Measurements from ENCODE around the gene MEF2D. TPM values are rescaled to one million over a fixed set of nuclear protein-coding genes. Genes with fewer than 3 reads are reported as not detected.

Gene MEF2D
- total and polyA plus RNA-seq, 2 donors (not counting 1 experiment from before 2014, with no cell fraction given): 65.6 to 128 TPM

DNA sequence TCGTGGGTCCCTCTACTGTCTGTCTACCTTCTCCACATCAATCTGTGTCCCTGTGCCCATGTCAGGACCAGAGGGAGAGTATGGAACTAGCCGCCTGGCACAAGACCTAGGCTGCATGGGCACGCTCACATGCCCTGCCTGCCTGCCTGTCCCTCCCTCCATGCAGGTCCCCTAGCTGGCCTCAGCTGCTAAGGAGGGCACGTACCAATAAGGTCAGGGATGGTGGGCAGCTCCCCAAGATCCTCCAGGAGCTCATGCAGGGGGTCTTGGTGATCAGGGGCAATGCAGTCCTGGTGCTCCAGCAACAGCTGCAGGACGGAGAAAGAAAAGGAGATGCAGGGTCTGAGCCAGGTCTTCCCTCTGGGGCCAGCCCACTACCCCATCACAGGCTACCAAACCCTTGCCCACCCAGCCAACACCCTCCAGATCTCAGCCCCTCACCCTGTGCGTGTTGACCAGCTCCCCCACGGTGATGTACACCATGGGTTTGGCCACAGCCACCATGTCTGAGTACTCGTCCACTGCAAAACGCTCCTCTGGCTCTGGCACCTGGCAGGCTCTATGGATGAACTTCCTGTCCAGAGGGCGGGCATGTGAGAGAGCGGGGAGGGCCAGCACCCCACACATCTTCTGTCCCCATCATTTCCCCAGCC is 33.1 kb upstream of the MEF2D start:
- Mint-ChIP-seq H3K27me3 (no peaks in the 10 kb centered on the region), H3K27ac (no peak overlapping the region), H3K4me1 (no peaks in the 10 kb centered on the region), H3K4me3 (no peak overlapping the region), H3K9me3 (ENCODE audit: insufficient read depth) (no peaks in the 10 kb centered on the region)
- Histone ChIP-seq H2AFZ (ENCODE audit: insufficient read depth, low read depth, low read length, poor library complexity, severe bottlenecking) (no peak overlapping the region), H3K36me3 (replicated peaks in 1 of 2; ENCODE audit: control extremely low read depth in 1 of 2, control insufficient read depth in 1 of 2, extremely low read depth in 1 of 2, insufficient read depth in 2 of 2, low read length in 1 of 2) (no peaks in the 10 kb centered on the region), H3K9ac (ENCODE audit: low read length) (no peak overlapping the region), H3K4me2 (replicated peaks; ENCODE audit: low read depth, low read length, poor library complexity, severe bottlenecking) (no peak overlapping the region), H4K20me1 (ENCODE audit: control insufficient read depth, insufficient read depth, low read length, poor library complexity, severe bottlenecking) (no peaks in the 10 kb centered on the region), H3K4me1 (ENCODE audit: control insufficient read depth in 2 of 2, insufficient read depth in 2 of 2, low read length in 2 of 2) (no peaks in the 10 kb centered on the region), H3K27ac (ENCODE audit: low read length in 2 of 2) (no peak overlapping the region), H3K79me2 (ENCODE audit: control insufficient read depth, insufficient read depth, low read length) (no peaks in the 10 kb centered on the region), H3K4me3 (ENCODE audit: control extremely low read depth in 1 of 5, extremely low read depth in 1 of 5, insufficient read depth in 1 of 5, low read depth in 2 of 5, low read length in 4 of 5) (no peak overlapping the region), H3K9me3 (ENCODE audit: control extremely low read depth in 1 of 3, control insufficient read depth in 2 of 3, insufficient read depth in 1 of 3, low read length in 2 of 3) (no peaks in the 10 kb centered on the region), H3K27me3 (replicated peaks in 1 of 4; ENCODE audit: control extremely low read depth in 1 of 4, control insufficient read depth in 3 of 4, insufficient read depth in 4 of 4, low read length in 3 of 4) (no peaks in the 10 kb centered on the region)
- 97% methylated on average over 11 of the region's 11 CpGs for WGBS (ENCODE audit: insufficient coverage)
- DNase-seq (no peak), ATAC-seq (ENCODE audit: low read depth) (no peak)
- TF ChIP-seq, protein P1, sequence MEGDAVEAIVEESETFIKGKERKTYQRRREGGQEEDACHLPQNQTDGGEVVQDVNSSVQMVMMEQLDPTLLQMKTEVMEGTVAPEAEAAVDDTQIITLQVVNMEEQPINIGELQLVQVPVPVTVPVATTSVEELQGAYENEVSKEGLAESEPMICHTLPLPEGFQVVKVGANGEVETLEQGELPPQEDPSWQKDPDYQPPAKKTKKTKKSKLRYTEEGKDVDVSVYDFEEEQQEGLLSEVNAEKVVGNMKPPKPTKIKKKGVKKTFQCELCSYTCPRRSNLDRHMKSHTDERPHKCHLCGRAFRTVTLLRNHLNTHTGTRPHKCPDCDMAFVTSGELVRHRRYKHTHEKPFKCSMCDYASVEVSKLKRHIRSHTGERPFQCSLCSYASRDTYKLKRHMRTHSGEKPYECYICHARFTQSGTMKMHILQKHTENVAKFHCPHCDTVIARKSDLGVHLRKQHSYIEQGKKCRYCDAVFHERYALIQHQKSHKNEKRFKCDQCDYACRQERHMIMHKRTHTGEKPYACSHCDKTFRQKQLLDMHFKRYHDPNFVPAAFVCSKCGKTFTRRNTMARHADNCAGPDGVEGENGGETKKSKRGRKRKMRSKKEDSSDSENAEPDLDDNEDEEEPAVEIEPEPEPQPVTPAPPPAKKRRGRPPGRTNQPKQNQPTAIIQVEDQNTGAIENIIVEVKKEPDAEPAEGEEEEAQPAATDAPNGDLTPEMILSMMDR (IDR thresholded peaks at IDR 0.05): no peak
- no peak for TF ChIP-seq EZH2 (IDR thresholded peaks at IDR 0.05; ENCODE audit: borderline replicate concordance, insufficient read depth, low read depth, low read length, poor library complexity, severe bottlenecking)
- ChIA-PET CTCF (interaction anchor here (0.9 kb wide), 1 partner anchor 9 kb away, joined by 3 read pairs; no protein-coding TSS in a partner anchor), POLR2A (interaction anchor here (0.5 kb wide), 1 partner anchor 9 kb away, joined by 3 read pairs; no protein-coding TSS in a partner anchor)
- intact Hi-C loops (cut with micrococcal nuclease): no loop called here

DNA sequence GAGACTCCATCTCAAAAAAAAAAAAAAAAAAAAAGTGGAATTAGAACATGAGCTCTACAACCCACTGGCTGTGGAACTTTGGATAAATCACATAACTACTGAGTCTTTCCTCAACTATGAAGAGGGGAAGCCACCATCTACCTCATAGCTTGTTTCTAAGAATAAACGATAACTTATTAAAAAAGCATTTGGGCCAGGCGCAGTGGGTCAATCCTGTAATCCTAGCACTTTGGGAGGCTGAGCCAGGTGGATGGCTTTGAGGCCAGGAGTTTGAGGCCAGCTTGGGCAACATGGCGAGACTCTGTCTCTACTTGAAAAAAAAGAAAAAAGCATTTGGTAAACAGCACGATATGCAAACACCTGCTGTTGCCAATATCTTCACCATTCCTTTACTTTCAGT is 31.8 kb upstream of the MEF2D start:
- Histone ChIP-seq H4K20me1 (ENCODE audit: control insufficient read depth, insufficient read depth, low read length, poor library complexity, severe bottlenecking) (no peaks in the 10 kb centered on the region), H3K4me3 (ENCODE audit: control extremely low read depth in 1 of 5, extremely low read depth in 1 of 5, insufficient read depth in 1 of 5, low read depth in 2 of 5, low read length in 4 of 5) (no peak overlapping the region), H3K36me3 (replicated peaks in 1 of 2; ENCODE audit: control extremely low read depth in 1 of 2, control insufficient read depth in 1 of 2, extremely low read depth in 1 of 2, insufficient read depth in 2 of 2, low read length in 1 of 2) (no peaks in the 10 kb centered on the region), H3K4me2 (replicated peaks; ENCODE audit: low read depth, low read length, poor library complexity, severe bottlenecking) (no peak overlapping the region), H3K9me3 (ENCODE audit: control extremely low read depth in 1 of 3, control insufficient read depth in 2 of 3, insufficient read depth in 1 of 3, low read length in 2 of 3) (no peaks in the 10 kb centered on the region), H2AFZ (ENCODE audit: insufficient read depth, low read depth, low read length, poor library complexity, severe bottlenecking) (no peak overlapping the region), H3K27me3 (replicated peaks in 1 of 4; ENCODE audit: control extremely low read depth in 1 of 4, control insufficient read depth in 3 of 4, insufficient read depth in 4 of 4, low read length in 3 of 4) (no peaks in the 10 kb centered on the region), H3K27ac (ENCODE audit: low read length in 2 of 2) (no peak overlapping the region), H3K4me1 (ENCODE audit: control insufficient read depth in 2 of 2, insufficient read depth in 2 of 2, low read length in 2 of 2) (no peaks in the 10 kb centered on the region), H3K79me2 (ENCODE audit: control insufficient read depth, insufficient read depth, low read length) (no peaks in the 10 kb centered on the region), H3K9ac (ENCODE audit: low read length) (no peak overlapping the region)
- TF ChIP-seq EZH2 (IDR thresholded peaks at IDR 0.05; ENCODE audit: borderline replicate concordance, insufficient read depth, low read depth, low read length, poor library complexity, severe bottlenecking): no peak
- TF ChIP-seq, protein P1 (IDR thresholded peaks at IDR 0.05): no peak
- intact Hi-C loops (cut with micrococcal nuclease): no loop called here
- ATAC-seq (ENCODE audit: low read depth) (no peak), DNase-seq (no peak)
- WGBS (ENCODE audit: insufficient coverage): 100% methylated on average over 2 of the region's 4 CpGs
- no peak overlapping the region for H3K27ac Mint-ChIP-seq
- CTCF ChIA-PET: interaction anchor here (0.8 to 1.5 kb wide), 3 partner anchors 20 to 51 kb away, joined by 4 to 9 read pairs (median 4); no protein-coding TSS in a partner anchor
- POLR2A ChIA-PET: interaction anchor here (1.2 kb wide), 1 partner anchor 31 kb away, joined by 3 read pairs; no protein-coding TSS in a partner anchor
- H3K9me3 Mint-ChIP-seq (ENCODE audit: insufficient read depth): no peaks in the 10 kb centered on the region
- no peaks in the 10 kb centered on the region for H3K4me1 Mint-ChIP-seq
- no peaks in the 10 kb centered on the region for H3K27me3 Mint-ChIP-seq
- H3K4me3 Mint-ChIP-seq: no peak overlapping the region
